H1 (cell line): Measurements from ENCODE around the gene KCTD16. TPM values are rescaled to one million over a fixed set of nuclear protein-coding genes. Genes with fewer than 3 reads are reported as not detected.

Experiments
- CTCF ChIA-PET: fragments of 300-600 bp; sonication (Branson Sonifier 250); formaldehyde crosslinking; loops from one replicate; lab custom pipeline; 2021; ENCODE audit not compliant: partially characterized antibody; lab: Charles Lee
- POLR2A ChIA-PET: fragments of 300-600 bp; sonication (Branson Sonifier 250); formaldehyde crosslinking; loops from one replicate; lab custom pipeline; 2021; ENCODE audit warnings: inconsistent platforms; ENCODE audit not compliant: partially characterized antibody; lab: Charles Lee
- DNase-seq, 2 experiments: peaks; one replicate each; pipeline versions ENCODE4 v3.0.0 to v3.0.0-alpha.2; 2010 to 2022; ENCODE audit warnings: low spot score in 2 of 2, low read depth in 1 of 2, mixed read lengths in 1 of 2
- FAIRE-seq: peaks from 2 replicates; lab custom pipeline; 2011; peaks lifted over from hg19 to GRCh38; lab: Jason Lieb, UNC
- H2AFZ ChIP-seq: 2 replicates; pipeline ENCODE4 v1.8.1; 2012; ENCODE audit warnings: low read length, inconsistent platforms
- H2AK5ac ChIP-seq: 2 replicates; pipeline ENCODE4 v1.6.1; 2013; ENCODE audit warnings: low read depth, low read length
- H2BK120ac ChIP-seq: replicated peaks from 2 replicates; pipeline ENCODE3; 2013; ENCODE audit warnings: low read depth, low read length, inconsistent platforms
- H2BK12ac ChIP-seq: 2 replicates; pipeline ENCODE4 v1.6.1; 2013; ENCODE audit warnings: low read depth, low read length
- H2BK15ac ChIP-seq: 2 replicates; pipeline ENCODE4 v1.6.1; 2013; ENCODE audit warnings: low read length
- H2BK20ac ChIP-seq: 2 replicates; pipeline ENCODE4 v1.6.1; 2013; ENCODE audit warnings: low read length
- H2BK5ac ChIP-seq: 2 replicates; pipeline ENCODE4 v1.6.1; 2013; ENCODE audit warnings: low read depth, low read length
- H3K14ac ChIP-seq: 2 replicates; pipeline ENCODE4 v1.6.1; 2013; ENCODE audit warnings: inconsistent platforms; ENCODE audit not compliant: insufficient read length
- H3K18ac ChIP-seq: 2 replicates; pipeline ENCODE4 v1.6.1; 2013; ENCODE audit warnings: low read length; ENCODE audit errors: extremely low read depth
- H3K23ac ChIP-seq: 2 replicates; pipeline ENCODE4 v1.6.1; 2013; ENCODE audit warnings: inconsistent platforms; ENCODE audit not compliant: insufficient read length
- H3K23me2 ChIP-seq: 2 replicates; pipeline ENCODE4 v1.6.1; 2013; ENCODE audit warnings: low read depth, low read length
- H3K27ac ChIP-seq: 2 replicates; pipeline ENCODE4 v1.6.1; 2011; ENCODE audit warnings: low read depth, low read length, inconsistent platforms
- H3K27me3 ChIP-seq, 4 experiments: replicated peaks in 1 of 4; 1 replicate in 1 of 4; 2 replicates in 3 of 4; pipeline versions ENCODE4 v1.6.1 to v1.8.1; 2011 to 2013; ENCODE audit warnings: low read length in 3 of 4, mild to moderate bottlenecking in 3 of 4, inconsistent platforms in 2 of 4, mixed read lengths in 2 of 4, moderate library complexity in 1 of 4; ENCODE audit not compliant: control insufficient read depth in 3 of 4, insufficient read depth in 3 of 4; ENCODE audit errors: extremely low read depth in 1 of 4
- H3K36me3 ChIP-seq, 4 experiments: 2 replicates each; pipeline versions ENCODE4 v1.6.1 to v1.8.1; 2011 to 2013; ENCODE audit warnings: mild to moderate bottlenecking in 4 of 4, low read length in 3 of 4, moderate library complexity in 2 of 4, control low read depth in 1 of 4, inconsistent platforms in 1 of 4; ENCODE audit not compliant: insufficient read depth in 4 of 4, control insufficient read depth in 2 of 4
- H3K4ac ChIP-seq: replicated peaks from 2 replicates; pipeline ENCODE3; 2013; ENCODE audit warnings: low read length, low read depth, mixed read lengths, inconsistent platforms; ENCODE audit not compliant: insufficient read length
- H3K4me1 ChIP-seq, 4 experiments: replicated peaks in 1 of 4; 1 replicate in 1 of 4; 2 replicates in 3 of 4; pipeline versions ENCODE4 v1.6.1 to v1.8.1; 2011 to 2013; ENCODE audit warnings: low read length in 3 of 4, inconsistent platforms in 2 of 4, mixed read lengths in 1 of 4; ENCODE audit not compliant: insufficient read depth in 4 of 4, control insufficient read depth in 3 of 4
- H3K4me2 ChIP-seq, 2 experiments: 2 replicates each; pipeline versions ENCODE4 v1.6.1 to v1.8.1; 2011 to 2013; ENCODE audit warnings: low read depth in 2 of 2, low read length in 2 of 2, control low read depth in 1 of 2, inconsistent platforms in 1 of 2, mild to moderate bottlenecking in 1 of 2; ENCODE audit not compliant: insufficient read depth in 1 of 2
- H3K4me3 ChIP-seq, 4 experiments: fragments of 200-600, 300-600 bp in 1 of 4; sonication (generic), shearing (Covaris generic), sonication (Bioruptor Twin) in 1 of 4; 2 replicates each; pipeline versions ENCODE4 v1.5.1 to v1.8.1; 2011 to 2016; ENCODE audit warnings: low read length in 4 of 4, low read depth in 3 of 4, control low read depth in 2 of 4, inconsistent platforms in 2 of 4, mild to moderate bottlenecking in 2 of 4, mixed read lengths in 1 of 4, moderate library complexity in 1 of 4; ENCODE audit not compliant: insufficient read depth in 2 of 4; ENCODE audit errors: extremely low read depth in 1 of 4
- H3K56ac ChIP-seq: replicated peaks from 2 replicates; pipeline ENCODE3; 2013; ENCODE audit warnings: low read depth, mild to moderate bottlenecking, mixed read lengths, low read length, inconsistent platforms; ENCODE audit not compliant: insufficient read length
- H3K79me1 ChIP-seq: 2 replicates; pipeline ENCODE4 v1.6.1; 2013; ENCODE audit warnings: low read depth, low read length, control low read depth
- H3K79me2 ChIP-seq, 2 experiments: 2 replicates each; pipeline versions ENCODE4 v1.6.1 to v1.8.1; 2012 to 2013; ENCODE audit warnings: low read length in 2 of 2, mild to moderate bottlenecking in 2 of 2, inconsistent platforms in 1 of 2; ENCODE audit not compliant: insufficient read depth in 2 of 2, control insufficient read depth in 1 of 2
- H3K9ac ChIP-seq, 4 experiments: replicated peaks in 1 of 4; 1 replicate in 1 of 4; 2 replicates in 3 of 4; pipeline versions ENCODE4 v1.6.1 to v1.8.1; 2011 to 2013; ENCODE audit warnings: low read depth in 3 of 4, low read length in 3 of 4, control low read depth in 2 of 4, mild to moderate bottlenecking in 2 of 4, moderate library complexity in 2 of 4, inconsistent platforms in 1 of 4; ENCODE audit errors: extremely low read depth in 1 of 4
- H3K9me3 ChIP-seq, 2 experiments: 2 replicates each; pipeline versions ENCODE4 v1.6.1 to v1.8.1; 2012 to 2013; ENCODE audit warnings: mild to moderate bottlenecking in 2 of 2, moderate library complexity in 2 of 2, control low read depth in 1 of 2, inconsistent platforms in 1 of 2, low read depth in 1 of 2, low read length in 1 of 2, mixed read lengths in 1 of 2; ENCODE audit not compliant: insufficient read depth in 2 of 2
- H4K20me1 ChIP-seq, 2 experiments: replicated peaks in 1 of 2; 2 replicates each; pipeline versions ENCODE3 to v1.8.1; 2011 to 2013; ENCODE audit warnings: inconsistent platforms in 2 of 2, low read length in 2 of 2, mild to moderate bottlenecking in 1 of 2; ENCODE audit not compliant: insufficient read depth in 2 of 2, control insufficient read depth in 1 of 2
- H4K5ac ChIP-seq: 2 replicates; pipeline ENCODE4 v1.6.1; 2013; ENCODE audit warnings: low read length, low read depth, mixed read lengths, inconsistent platforms; ENCODE audit not compliant: insufficient read length
- H4K8ac ChIP-seq: 2 replicates; pipeline ENCODE4 v1.8.0; 2013; ENCODE audit warnings: mild to moderate bottlenecking, moderate library complexity, low read length, inconsistent platforms; ENCODE audit not compliant: insufficient read depth; ENCODE audit errors: extremely low read depth
- H4K91ac ChIP-seq: replicated peaks from 2 replicates; pipeline ENCODE3; 2013; ENCODE audit warnings: low read length, mixed read lengths, inconsistent platforms; ENCODE audit not compliant: insufficient read length
- ASH2L ChIP-seq: fragments of 200-600, 300-600 bp; sonication (generic); IDR thresholded peaks from one replicate; pipeline ENCODE4 v1.7.1; 2017; ENCODE audit warnings: low read length
- CHD1 ChIP-seq: IDR thresholded peaks from 2 replicates; pipeline ENCODE4 v1.6.1; 2012; ENCODE audit warnings: low read depth, low read length, improper control_type of control experiment
- PHF8 ChIP-seq: fragments of 200-600 bp; sonication (generic); conservative IDR thresholded peaks from 2 replicates; pipeline ENCODE4 v1.7.1; 2012; ENCODE audit warnings: low read depth, mild to moderate bottlenecking, inconsistent platforms, low read length, moderate library complexity
- RNF2 ChIP-seq: fragments of 200-900, 300-1000 bp; sonication (generic); IDR thresholded peaks from 2 replicates; pipeline ENCODE4 v1.7.1; 2016; ENCODE audit warnings: borderline replicate concordance, low read depth, mild to moderate bottlenecking, antibody characterized with exemption, low read length; ENCODE audit not compliant: poor library complexity, severe bottlenecking; ENCODE audit errors: missing control alignments
- SAP30 ChIP-seq: fragments of 300-600 bp; sonication (generic); IDR thresholded peaks from 2 replicates; pipeline ENCODE4 v1.7.1; 2012; ENCODE audit warnings: low read length, moderate library complexity, mild to moderate bottlenecking, inconsistent platforms; ENCODE audit not compliant: insufficient read depth, insufficient replicate concordance
- SIX5 ChIP-seq: IDR thresholded peaks from 2 replicates; pipeline ENCODE4 v1.6.1; 2011; ENCODE audit warnings: mild to moderate bottlenecking, low read depth, low read length
- SUZ12 ChIP-seq: fragments of 200-600 bp; sonication (generic); IDR thresholded peaks from 2 replicates; pipeline ENCODE4 v1.6.1; 2012; ENCODE audit warnings: mild to moderate bottlenecking, inconsistent platforms, low read length, moderate library complexity, mixed read lengths
- TEAD4 ChIP-seq: IDR thresholded peaks from 2 replicates; pipeline ENCODE4 v1.6.1; 2012; ENCODE audit warnings: low read depth, low read length, inconsistent platforms, mixed read lengths
- WGBS, 2 experiments: shearing (Covaris generic) in 1 of 2; methylation state at CpG; one replicate each; pipeline versions ENCODE4 v1.1.6 to v1.1.7; 2013 to 2015; ENCODE audit warnings: low lambda C conversion rate in 2 of 2, mixed read lengths in 2 of 2, inconsistent platforms in 1 of 2, low coverage in 1 of 2, missing lambda C conversion rate in 1 of 2; ENCODE audit not compliant: insufficient replicate concordance in 2 of 2, insufficient coverage in 1 of 2, insufficient read length in 1 of 2; ENCODE audit errors: extremely low coverage in 1 of 2, missing lambda C conversion rate in 1 of 2; 5-methylcytosine and 5-hydroxymethylcytosine counted together
- polyA plus RNA-seq, 7 experiments: library from polyadenylated mRNA; depleted of rRNA in 3 of 7; stranded (reverse) in 5 of 7; unstranded in 2 of 7; fragments of >200 nt in 5 of 7; fragments of 200-250 nt in 2 of 7; gene quantifications; 1 replicate in 5 of 7; 2 replicates in 1 of 7; 4 replicates in 1 of 7; pipeline versions ENCODE4 v1.2.1 to v1.2.3, GENCODE V29; 2011 to 2013; ENCODE audit warnings: missing spikeins in 2 of 7, mixed read lengths in 2 of 7
- total RNA-seq: library from RNA; stranded (reverse); fragmentation: NEBNext Ultra II Directional; extraction: Animal tissue kit (Norgen Biotek cat#: 25700); gene quantifications from 2 replicates; pipeline ENCODE4 v1.2.1, GENCODE V29; 2021
- TF ChIP-seq, protein P1 (sequence below), 3 experiments: IDR thresholded peaks; 1 replicate in 2 of 3; 2 replicates in 1 of 3; pipeline versions ENCODE4 v1.5.1 to v1.6.1; 2011; ENCODE audit warnings: low read length in 3 of 3, mild to moderate bottlenecking in 3 of 3, inconsistent platforms in 2 of 3, low read depth in 1 of 3, moderate library complexity in 1 of 3; ENCODE audit not compliant: insufficient read depth in 1 of 3; ENCODE audit errors: control extremely low read depth in 1 of 3

Gene KCTD16
- total and polyA plus RNA-seq, 2 of the 8 experiments (the other 6 are each of a cell fraction or from before 2014, with no cell fraction given), result 0.03 to 0.24 TPM

DNA sequence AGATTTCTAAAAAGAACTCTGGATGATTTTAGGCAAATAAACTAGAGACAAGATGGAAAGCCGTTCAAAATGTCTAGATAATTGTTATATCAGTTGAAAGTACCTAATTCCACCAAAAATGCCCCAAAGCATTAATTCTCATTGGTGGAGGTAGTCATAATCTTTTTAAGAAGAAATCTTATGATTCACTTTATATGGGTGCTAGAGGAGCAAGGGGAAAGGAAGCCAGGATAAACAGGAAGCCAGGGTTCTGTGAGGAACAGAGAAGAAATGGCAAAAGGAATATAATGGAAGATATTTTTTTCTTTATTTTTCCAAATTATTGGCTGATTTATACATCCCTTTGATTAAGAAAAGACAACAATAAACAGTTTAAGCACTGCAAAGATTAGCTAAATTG is 8.0 kb upstream of the KCTD16 start:
- Histone ChIP-seq H3K9me3 (no peaks in the 10 kb centered on the region), H3K79me1 (no peaks in the 10 kb centered on the region), H3K23me2 (no peaks in the 10 kb centered on the region), H3K4me2 (no peak overlapping the region), H3K4me1 (no peaks in the 10 kb centered on the region), H3K79me2 (no peaks in the 10 kb centered on the region), H3K27me3 (no peaks in the 10 kb centered on the region), H2AFZ (no peak overlapping the region), H2AK5ac (no peak overlapping the region), H2BK5ac (no peak overlapping the region), H4K8ac (no peak overlapping the region), H3K27ac (no peak overlapping the region), H3K56ac (no peak overlapping the region), H2BK20ac (no peak overlapping the region), H4K91ac (no peak overlapping the region), H3K18ac (no peak overlapping the region), H4K5ac (no peak overlapping the region), H4K20me1 (no peaks in the 10 kb centered on the region), H3K4me3 (no peak overlapping the region), H3K14ac (no peak overlapping the region), H2BK15ac (no peak overlapping the region), H3K36me3 (peaks cover 14 to 73% (median 33%) of the 10 kb centered on the region in 4 experiments), H2BK120ac (no peak overlapping the region), H3K9ac (no peak overlapping the region), H3K23ac (no peak overlapping the region), H3K4ac (no peak overlapping the region), H2BK12ac (no peak overlapping the region)
- POLR2A ChIA-PET, result no interaction called here
- DNase-seq (no peak), FAIRE-seq (no peak)
- no peak for TF ChIP-seq ASH2L
- TF ChIP-seq SAP30, result no peak
- TF ChIP-seq TEAD4, result no peak
- TF ChIP-seq RNF2, result no peak
- no peak for TF ChIP-seq PHF8
- TF ChIP-seq, protein P1, sequence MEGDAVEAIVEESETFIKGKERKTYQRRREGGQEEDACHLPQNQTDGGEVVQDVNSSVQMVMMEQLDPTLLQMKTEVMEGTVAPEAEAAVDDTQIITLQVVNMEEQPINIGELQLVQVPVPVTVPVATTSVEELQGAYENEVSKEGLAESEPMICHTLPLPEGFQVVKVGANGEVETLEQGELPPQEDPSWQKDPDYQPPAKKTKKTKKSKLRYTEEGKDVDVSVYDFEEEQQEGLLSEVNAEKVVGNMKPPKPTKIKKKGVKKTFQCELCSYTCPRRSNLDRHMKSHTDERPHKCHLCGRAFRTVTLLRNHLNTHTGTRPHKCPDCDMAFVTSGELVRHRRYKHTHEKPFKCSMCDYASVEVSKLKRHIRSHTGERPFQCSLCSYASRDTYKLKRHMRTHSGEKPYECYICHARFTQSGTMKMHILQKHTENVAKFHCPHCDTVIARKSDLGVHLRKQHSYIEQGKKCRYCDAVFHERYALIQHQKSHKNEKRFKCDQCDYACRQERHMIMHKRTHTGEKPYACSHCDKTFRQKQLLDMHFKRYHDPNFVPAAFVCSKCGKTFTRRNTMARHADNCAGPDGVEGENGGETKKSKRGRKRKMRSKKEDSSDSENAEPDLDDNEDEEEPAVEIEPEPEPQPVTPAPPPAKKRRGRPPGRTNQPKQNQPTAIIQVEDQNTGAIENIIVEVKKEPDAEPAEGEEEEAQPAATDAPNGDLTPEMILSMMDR (IDR thresholded peaks at IDR 0.05; ENCODE audit: control extremely low read depth in 1 of 3, insufficient read depth in 1 of 3, low read depth in 1 of 3, low read length in 3 of 3), result no peak
- TF ChIP-seq SIX5, result no peak
- no peak for TF ChIP-seq CHD1
- no peak for TF ChIP-seq SUZ12
- 100% methylated on average over 1 of the region's 1 CpG; no CpG with 5 or more reads in 1 of the 2 experiments for WGBS, 2 experiments
- CTCF ChIA-PET, result interaction anchor here (0.5 kb wide), 1 partner anchor 1330 kb away, joined by 3 read pairs; no protein-coding TSS in a partner anchor
